Ishikawa (cell line): ENCODE data around the gene NR5A2.

Experiments
- CEBPB ChIP-seq: IDR thresholded peaks from 2 replicates; pipeline ENCODE4 v1.6.1; 2012
- EGR1 ChIP-seq: IDR thresholded peaks from 2 replicates; pipeline ENCODE4 v1.6.1; 2012
- EP300 ChIP-seq: IDR thresholded peaks from 2 replicates; pipeline ENCODE4 v1.6.1; 2012; ENCODE audit warnings: borderline replicate concordance
- MAX ChIP-seq: IDR thresholded peaks from 2 replicates; pipeline ENCODE4 v1.6.1; 2012
- NFIC ChIP-seq: IDR thresholded peaks from 2 replicates; pipeline ENCODE4 v1.6.1; 2012
- REST ChIP-seq: IDR thresholded peaks from 2 replicates; pipeline ENCODE4 v1.6.1; 2012; ENCODE audit warnings: low read depth, mild to moderate bottlenecking
- TEAD4 ChIP-seq: IDR thresholded peaks from 2 replicates; pipeline ENCODE4 v1.6.1; 2012
- YY1 ChIP-seq: IDR thresholded peaks from 2 replicates; pipeline ENCODE4 v1.6.1; 2012; ENCODE audit warnings: low read depth

- TF ChIP-seq YY1 (no peak), EP300 (no peak), REST (no peak), TEAD4 (no peak), EGR1 (no peak), MAX (no peak), CEBPB (no peak), NFIC (no peak)
Observed at GRCh38 chr1:200211157-200211556, 183.6 kb downstream of the NR5A2 start.
